T47D (cell line): ENCODE results near the gene RAPGEF4.
A peak's percentile ranks its signal among the peaks of the same experiment; 100 is the strongest.

Experiments used
- DNase-seq, 2 experiments: peaks; one replicate each; pipeline versions ENCODE4 v3.0.0 to v3.0.0-alpha.2; 2011 to 2012; ENCODE audit warnings: low read depth in 1 of 2, low spot score in 1 of 2
- JUND ChIP-seq: IDR thresholded peaks from 2 replicates; pipeline ENCODE4 v1.6.1; 2012; ENCODE audit warnings: low read depth
- in situ Hi-C: cut with HindIII; loops from 2 replicates; pipeline ENCODE4 v1.10.0; 2016; ENCODE audit warnings: low sequenced_read_pairs, low pct_unique_long_range_greater_than_20kb

The RAPGEF4 gene

GRCh38 chr2:172962082-172962481, 226.4 kb downstream of the RAPGEF4 start:
- in situ Hi-C loops: no loop called here
- no peak for DNase-seq
- TF ChIP-seq JUND: no peak

DNA sequence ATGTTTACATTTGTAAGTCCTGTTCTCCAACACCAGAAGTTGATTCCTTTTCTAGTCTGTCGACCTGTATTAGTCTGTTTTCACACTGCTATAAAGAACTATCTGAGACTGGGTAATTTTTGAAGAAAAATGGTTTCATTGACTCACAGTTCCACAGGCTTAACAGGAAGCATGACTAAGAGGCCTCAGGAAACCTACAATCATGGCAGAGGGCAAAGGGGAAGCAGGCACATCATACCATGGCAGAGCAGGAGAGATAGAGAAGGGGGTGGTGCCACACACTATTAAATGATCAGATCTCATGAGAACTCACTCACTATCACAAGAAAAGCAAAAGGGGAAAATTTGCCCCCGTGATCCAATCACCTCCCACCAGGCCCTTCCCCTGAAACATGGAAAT, 227.2 kb downstream of the RAPGEF4 start:
- no peak for TF ChIP-seq JUND
- no peak for DNase-seq

DNA sequence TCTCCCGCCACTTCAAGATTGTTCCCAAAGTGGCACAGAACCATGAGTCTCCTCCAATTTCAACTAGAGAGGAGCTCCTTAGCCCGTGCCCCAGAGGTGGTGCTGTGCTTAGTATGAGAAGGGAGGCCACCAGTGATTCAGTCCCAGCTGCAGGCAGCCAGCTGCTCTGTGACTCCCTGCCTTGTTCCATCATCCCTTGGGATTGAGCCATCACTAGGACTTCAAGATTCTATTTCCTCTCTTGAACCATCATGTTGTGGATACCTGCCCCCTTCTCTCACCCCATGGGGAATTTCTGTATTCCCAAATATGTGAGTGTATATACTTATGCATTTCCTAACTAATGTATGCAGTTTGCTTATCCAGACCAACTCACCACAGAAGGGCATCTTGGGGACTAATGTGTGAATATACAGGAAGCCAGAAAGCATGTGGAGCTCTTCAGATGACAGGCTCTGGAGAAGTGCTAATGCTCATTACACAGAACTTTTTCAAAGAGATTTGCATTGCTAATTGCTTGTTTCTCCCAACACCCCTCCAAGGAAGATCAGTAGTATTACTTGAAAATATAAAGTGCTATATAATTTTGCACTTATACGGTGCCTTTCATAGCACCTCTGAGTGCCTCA, 229.0 kb downstream of the RAPGEF4 start:
- DNase-seq: no peak
- in situ Hi-C loops: no loop called here
- no peak for TF ChIP-seq JUND

More for the DNA sequence above, 227.2 kb downstream of the RAPGEF4 start:
- in situ Hi-C loops: no loop called here

DNA sequence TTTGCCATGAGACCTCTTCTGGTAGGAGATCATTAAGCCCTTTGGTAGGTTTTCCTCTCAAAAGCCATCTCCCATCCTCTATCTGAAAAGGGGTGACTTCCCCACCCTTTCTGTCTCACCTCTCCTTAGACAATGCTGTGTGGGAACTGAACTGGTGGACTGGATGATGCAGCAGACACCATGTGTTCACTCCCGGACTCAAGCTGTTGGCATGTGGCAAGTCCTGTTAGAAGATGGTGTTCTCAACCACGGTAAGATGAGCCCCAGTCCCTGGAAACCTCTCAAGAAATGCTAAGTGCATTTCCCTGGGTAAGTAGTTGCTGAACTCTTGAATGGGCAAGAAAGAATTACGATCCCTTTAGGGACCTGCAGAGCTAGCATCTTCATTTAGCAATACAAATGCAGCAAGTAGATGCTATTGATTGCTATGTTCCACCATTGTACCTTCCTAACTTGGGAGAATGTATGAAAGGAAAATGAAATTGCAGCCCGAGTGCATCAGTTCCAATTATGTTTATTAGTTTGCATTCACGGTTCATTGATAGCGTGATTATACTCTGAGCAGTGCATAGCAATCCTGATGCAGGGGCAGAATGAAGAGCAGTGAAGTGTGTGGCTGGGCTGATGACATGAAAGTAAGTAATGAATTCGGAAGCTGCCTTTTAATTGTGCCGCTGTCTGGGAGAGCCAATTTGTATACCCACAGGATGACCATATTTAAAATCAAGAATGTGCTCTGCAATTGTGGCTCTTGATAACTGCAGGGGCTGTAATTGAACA, 230.0 kb downstream of the RAPGEF4 start:
- DNase-seq: no peak
- in situ Hi-C loops: no loop called here
- no peak for TF ChIP-seq JUND

DNA sequence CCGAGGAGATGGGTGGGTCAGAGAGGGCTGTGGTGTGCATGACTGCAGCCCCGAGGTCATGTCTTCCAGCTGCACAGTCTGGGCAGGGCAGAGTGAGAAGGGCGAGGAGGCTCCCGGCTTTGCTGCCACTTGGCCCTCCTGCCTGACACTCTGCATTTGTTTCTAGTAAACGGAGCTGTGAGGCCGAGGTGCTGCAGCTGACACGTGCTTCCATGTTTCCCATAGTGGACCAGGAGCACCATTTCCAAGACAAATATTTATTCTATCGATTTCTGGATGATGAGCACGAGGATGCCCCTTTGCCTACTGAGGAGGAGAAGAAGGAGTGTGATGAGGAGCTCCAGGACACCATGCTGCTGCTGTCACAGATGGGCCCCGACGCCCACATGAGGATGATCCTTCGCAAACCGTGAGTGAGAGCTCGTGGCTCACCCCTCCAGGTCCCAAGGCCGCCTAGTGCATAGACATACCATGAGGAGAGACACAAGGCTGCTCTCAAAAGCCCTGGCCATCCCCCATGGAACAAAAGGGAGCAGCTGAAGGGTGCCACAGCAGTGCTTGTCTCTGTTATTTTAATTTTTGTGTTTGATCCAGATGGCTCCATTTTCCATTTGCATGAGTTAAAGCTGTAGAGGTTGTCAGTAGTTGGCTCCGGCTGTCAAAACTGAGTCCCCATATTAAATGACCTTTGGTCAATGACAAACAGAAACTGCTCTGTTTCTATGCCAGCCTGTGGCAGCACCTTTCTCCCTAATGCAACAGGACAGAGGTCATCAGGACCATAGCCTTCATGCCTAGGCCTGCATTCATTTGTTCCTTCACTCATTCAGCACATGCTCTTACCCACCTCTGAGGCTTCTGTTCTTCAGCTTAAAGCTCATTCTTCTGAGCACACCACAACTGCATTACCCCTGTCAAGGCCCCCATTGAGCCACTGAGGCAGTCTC, 231.7 kb downstream of the RAPGEF4 start:
- DNase-seq: no peak
- in situ Hi-C loops: no loop called here
- TF ChIP-seq JUND: no peak

GRCh38 chr2:172968061-172968469, 232.4 kb downstream of the RAPGEF4 start:
- TF ChIP-seq JUND: no peak
- no peak for DNase-seq
- in situ Hi-C loops: no loop called here

DNA sequence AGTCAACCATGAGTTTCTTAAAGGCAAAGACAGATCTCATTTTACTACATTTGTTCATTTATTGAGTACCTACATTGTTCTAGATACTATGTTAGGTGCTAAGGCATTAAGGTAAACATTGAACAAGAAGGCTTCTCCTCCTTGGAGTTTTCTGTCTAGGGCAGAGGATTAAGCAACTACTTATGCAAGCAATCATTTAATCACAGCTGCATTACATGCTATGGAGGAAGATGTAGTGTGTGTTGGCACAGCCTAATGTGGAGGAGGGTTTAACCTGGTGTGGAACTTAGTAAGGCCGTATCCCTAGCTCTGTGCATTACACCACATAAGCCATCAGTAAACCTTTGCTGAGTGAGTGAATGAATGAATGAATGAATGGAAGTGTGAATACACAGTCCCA, 233.5 kb downstream of the RAPGEF4 start:
- in situ Hi-C loops: no loop called here
- no peak for DNase-seq
- TF ChIP-seq JUND: no peak

DNA sequence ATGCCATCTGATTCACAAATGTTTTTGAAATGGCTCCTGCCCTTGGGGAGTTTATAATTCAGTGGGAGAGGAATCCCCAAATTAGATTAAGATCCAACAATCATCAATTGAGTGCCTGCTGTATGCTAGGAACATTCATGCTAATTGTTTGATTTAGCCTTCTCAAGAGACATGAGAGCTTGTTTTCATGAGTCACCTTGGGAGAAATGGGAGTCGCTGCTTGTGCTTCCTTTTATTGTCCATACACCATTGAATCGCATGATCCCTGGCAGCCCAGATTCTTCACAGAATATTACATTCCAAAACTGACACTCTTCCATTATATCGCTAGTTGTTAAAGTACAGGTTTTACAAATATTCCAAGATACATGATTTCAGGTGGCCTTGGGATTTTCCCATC, 234.0 kb downstream of the RAPGEF4 start:
- in situ Hi-C loops: no loop called here
- TF ChIP-seq JUND: no peak
- no peak for DNase-seq

DNA sequence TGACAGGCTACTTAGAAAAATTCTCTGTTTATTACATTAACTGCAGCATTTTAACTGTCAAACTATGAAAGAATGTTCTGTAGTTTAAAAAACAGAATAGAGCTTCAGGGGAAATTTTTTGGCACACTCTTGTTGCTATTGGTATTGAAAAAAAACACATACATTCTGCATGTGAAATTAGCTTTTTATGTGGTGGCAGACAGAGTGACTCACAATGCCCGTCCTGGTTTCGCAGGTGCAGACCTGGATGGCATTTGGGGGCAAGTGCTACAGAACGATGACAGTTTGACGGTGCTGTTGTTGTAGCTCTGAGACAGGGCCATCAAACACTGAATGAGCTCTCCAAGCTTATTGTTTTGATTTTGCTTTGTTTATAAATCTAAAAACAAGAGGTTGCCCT, 235.0 kb downstream of the RAPGEF4 start:
- in situ Hi-C loops: no loop called here
- TF ChIP-seq JUND: no peak
- no peak for DNase-seq

DNA sequence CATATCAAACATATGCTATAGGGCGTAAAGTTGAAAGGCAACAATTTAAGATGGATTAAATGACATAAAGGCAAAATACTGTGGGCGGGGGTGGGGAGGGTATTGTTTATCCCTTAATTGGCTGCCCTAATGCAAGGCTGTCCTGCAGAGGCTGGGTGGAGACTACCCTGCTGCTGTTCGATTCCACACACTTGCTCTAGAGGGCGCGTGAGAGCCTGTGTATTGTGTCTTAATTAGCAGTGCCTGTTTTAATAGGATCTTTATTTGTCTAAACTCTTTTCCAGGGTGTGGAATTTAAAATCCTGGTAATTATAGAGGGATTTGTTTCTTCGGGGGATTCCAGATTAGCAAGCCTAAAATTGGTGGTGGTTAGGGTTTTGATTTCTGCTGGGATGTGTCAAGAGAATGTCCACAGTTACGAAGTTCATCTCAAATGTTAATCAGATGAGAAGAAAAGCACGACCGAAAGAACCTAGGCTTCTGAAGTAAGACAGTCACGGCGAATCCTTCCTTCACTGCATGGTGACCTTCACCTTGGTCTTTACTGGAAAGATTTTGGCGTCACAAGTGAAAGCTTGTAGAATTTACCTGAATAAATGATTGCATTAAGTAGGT, 236.5 kb downstream of the RAPGEF4 start:
- TF ChIP-seq JUND: no peak
- peak; percentile 29 to 61 for DNase-seq
- in situ Hi-C loops: no loop called here

GRCh38 chr2:172974762-172975161, 239.1 kb downstream of the RAPGEF4 start:
- in situ Hi-C loops: no loop called here
- TF ChIP-seq JUND: no peak
- DNase-seq: no peak

GRCh38 chr2:172976116-172976515, 240.5 kb downstream of the RAPGEF4 start:
- in situ Hi-C loops: no loop called here
- TF ChIP-seq JUND: no peak
- DNase-seq: peak in 1 of 2 experiments; percentile 37
